HG02852 (cell line): ENCODE results near the gene GRIK4.
"Not testable (repeated sequence)": the region's sequence is repeated elsewhere in the genome, so short reads cannot be mapped to it uniquely, and the experiment has no call there.

Experiments
- ATAC-seq: cut with Tn5 transposase; IDR thresholded peaks from one replicate; pipeline ENCODE4 v1.9.1; 2021; ENCODE audit warnings: mild to moderate bottlenecking, moderate library complexity; ENCODE audit not compliant: unreplicated experiment

The GRIK4 gene

DNA sequence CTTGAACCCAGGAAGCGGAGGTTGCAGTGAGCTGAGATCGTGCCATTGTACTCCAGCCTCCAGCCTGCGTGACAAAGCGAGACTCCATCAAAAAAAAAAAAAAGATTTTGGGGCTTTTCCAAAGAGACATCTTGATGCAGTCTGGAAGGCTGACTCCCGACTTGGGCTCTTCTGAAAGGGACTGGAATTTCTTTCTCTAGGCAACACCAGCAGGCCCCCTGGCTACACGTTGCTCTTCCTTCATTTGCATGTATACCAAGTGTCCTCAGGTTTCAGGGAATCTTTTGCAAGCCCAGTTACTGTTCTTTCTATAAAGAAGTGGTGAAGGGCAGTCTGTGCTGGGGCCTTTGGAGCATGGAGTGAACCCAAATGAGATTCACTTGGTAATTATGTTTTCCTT, 211.0 kb downstream of the GRIK4 start:
- no peak for ATAC-seq

DNA sequence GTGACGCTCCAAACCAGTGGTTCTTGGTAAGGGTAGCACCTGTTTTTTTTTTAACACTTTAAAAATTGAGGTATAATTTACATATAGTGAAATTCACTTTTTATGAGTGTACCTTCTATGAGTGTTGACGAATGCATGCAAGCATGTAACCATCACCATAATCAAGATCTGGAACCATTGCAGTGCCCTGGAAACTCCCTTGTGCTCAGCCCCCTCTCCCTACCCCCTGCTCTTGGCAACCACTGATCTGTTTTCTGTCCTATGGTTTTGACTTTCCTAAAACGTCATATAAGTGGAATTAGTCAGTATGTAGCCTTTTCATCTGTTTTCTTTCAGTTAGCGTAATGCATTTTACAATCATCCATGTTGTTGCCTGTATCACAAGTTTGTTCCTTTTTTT, 212.2 kb downstream of the GRIK4 start:
- no peak for ATAC-seq

DNA sequence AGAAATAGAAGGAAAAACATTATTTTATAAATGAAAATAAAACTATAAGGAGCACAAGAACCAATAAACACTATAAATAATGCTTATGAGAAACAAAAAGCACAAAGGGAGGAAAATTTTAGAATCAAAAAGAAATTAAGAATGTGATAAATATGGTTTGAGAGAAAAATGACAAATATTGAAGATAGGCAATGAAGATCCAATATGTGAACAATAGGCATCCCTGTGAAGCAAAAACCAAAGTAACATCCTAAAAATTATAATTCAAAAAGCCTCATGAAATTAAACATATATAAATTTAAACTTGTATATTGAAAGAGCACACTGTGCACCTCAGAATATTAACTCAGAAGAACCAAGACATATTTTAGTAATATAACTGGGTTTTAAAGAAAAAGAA, 216.2 kb downstream of the GRIK4 start:
- ATAC-seq: no peak

DNA sequence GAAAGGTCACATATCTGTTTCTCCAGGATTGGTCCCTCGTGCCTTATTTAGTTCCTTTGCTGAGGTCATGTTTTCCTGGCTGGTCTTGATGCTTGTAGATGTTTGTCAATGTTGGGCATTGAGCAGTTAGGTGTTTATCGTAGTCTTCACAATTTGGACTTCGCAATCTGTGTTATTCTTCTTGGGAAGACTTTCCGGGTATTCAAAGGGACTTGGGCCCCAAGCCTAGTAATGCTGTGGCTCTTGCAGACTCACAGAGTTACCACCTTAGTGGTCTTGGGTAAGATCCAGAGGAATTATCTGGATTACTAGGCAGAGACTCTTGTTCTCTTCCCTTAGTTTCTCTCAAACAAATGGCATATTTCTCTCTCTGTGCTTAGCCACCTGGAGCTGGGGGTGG, 223.5 kb downstream of the GRIK4 start:
- no peak for ATAC-seq

DNA sequence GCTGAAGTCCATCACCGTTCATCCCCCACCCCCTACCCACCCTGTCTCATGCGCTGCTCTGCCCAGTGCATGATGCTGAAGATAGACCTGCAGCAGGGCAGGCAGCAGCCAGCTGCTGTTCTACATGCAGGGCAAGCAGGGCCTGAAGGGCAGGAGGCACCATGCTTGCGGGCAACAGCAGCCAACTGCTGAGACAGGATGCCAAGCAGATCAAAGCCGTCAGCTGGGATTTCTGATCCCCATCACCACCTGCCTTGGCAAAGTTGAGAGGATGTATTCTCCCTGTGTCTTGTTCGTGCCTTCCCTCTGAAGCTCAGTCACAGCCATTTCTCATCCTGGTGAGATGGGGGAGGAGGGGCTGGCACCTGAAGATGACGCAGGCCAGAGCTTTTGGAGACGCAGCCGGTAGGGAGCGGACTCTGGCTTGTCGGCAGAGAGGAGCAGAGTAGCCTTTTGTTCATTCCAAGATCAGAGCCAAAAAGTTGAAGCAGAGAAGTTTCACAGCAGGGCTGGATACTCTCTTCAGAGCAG, 227.0 kb downstream of the GRIK4 start:
- ATAC-seq: no peak

DNA sequence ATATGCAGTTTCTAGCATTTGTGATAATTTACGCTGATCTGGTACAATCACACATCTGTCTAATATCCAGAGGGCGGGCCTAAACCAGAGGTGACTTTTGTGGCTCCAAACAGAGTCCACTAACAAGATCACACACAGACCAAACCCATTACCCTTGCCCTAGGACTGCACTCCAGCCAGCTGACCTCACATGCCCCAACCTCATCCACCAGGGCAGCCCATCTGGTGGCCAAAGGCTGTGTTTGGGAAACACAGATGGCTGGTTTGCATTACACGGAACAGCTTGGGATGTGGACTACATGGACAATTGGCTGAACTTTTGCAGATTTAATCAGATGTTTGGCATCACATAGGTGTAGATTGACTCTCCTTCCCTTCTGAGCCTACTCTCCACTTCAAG, 228.2 kb downstream of the GRIK4 start:
- ATAC-seq: no peak

DNA sequence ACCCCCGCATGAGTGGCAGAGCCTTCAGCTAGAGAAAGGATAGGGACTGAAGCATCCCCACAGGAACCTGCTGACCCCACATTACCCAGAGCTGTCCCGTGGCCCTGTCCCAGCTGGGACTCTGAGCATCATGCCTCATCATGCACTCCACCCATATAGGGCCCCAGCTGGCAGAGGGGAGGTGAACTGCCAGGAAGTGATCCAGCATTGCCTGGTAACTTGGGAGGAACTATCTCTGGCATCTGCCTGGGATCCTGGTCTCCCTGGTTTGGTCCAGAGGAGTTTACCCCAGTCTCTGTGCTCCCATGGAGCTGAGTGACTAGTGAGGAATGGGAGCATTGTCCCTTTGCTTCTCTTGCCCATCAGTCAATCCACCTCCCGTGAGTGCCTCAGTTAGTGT, 228.8 kb downstream of the GRIK4 start:
- no peak for ATAC-seq

DNA sequence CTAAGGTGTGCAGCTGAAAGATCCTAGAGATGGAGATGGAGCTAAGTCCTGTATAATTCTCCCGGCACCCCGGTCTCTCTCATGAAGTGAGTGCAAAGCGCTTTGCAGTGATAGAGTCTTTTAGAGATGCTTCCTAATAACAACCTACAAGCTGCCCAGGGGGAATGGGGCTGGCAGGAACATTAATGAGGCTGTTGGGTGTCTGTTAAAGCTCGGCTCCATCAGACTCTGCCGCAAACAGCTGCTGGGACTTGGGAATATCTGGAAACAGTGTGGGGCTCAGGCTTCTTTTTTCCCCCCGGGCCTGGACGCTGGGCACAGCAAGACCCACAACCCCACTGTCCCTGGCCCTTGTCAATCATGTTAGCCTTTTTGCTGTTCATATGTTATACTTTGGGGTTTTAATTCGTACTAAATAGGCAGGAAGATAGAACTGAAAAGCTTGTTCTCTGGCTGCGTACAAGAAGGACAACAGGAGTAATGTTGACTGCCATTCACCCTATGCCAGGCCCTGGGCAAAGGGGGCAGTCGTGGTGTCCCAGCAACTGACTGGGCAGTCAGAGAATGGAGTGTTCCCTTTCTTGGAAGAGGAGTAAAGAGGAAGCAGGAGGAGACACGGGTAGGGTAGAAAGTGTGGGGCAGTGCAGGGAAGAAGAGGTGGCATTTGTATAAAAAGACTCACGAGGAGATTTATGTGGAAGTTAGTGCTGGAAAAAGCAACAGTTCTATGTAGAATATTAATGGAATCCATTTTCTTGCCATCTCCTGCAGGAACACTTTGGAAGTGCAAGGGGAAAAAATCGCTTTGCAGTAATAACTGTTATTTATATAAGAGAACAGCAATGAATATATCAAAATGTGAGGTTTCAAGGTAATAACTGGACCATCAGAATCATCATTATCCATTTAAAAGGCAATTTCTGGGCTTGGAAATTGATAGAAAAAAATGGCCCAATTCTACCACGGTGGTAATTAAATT, 232.8 kb downstream of the GRIK4 start:
- ATAC-seq: no peak

DNA sequence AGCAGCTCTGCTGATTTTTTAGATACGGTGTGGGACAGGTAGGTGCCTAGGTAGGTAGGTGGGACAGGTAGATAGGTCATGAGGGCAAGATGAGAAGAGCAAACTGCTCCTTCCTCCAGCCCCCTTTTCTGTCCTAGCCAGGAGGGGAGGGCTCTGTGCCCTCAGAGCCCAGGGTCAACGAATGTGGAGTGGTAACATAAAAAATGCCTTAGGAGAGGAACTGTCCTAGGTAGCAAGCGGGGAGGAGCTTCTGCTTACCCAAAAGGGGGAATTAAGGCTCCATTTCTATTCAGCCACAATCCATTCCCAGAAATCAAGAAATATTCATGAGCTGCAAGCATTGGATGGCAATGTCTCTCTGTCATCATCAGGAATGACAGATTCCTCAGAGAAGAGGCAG, 234.8 kb downstream of the GRIK4 start:
- ATAC-seq: no peak

DNA sequence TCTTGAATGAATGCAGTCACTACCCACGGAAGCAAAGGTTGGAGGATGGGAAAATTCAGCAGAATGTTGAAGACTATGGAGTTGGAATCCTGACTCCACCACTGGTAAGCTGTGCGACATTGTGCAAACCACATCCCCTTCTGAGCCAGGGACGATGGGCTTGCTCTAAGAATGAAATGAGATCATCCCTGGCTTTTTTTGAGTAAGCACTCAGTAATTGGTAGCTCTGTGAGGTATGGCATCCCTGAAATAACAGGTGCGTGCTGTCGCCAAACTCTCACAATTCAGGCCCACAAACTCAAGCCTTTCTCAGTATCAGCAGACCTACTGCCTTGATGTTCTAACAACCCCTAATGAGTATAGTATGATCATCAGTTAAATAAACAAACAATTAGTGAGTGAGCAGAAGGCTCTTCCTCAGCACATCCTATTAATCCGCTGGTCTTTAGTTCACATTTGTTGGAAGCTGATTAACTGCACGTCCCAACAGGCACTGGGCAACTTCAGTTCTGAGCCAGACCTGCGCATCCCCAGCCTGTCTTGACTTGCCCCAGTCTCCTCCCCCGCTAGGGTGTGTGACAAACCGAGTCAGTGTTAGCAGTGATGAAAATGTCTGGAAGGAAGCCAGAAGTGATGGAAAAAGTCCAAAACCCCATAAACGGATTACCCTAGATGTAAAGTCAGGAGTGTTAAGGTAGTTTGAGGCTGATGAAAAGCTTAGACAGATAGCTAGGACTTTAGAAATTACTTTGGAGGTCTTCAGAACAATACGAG, 235.5 kb downstream of the GRIK4 start:
- no peak for ATAC-seq

DNA sequence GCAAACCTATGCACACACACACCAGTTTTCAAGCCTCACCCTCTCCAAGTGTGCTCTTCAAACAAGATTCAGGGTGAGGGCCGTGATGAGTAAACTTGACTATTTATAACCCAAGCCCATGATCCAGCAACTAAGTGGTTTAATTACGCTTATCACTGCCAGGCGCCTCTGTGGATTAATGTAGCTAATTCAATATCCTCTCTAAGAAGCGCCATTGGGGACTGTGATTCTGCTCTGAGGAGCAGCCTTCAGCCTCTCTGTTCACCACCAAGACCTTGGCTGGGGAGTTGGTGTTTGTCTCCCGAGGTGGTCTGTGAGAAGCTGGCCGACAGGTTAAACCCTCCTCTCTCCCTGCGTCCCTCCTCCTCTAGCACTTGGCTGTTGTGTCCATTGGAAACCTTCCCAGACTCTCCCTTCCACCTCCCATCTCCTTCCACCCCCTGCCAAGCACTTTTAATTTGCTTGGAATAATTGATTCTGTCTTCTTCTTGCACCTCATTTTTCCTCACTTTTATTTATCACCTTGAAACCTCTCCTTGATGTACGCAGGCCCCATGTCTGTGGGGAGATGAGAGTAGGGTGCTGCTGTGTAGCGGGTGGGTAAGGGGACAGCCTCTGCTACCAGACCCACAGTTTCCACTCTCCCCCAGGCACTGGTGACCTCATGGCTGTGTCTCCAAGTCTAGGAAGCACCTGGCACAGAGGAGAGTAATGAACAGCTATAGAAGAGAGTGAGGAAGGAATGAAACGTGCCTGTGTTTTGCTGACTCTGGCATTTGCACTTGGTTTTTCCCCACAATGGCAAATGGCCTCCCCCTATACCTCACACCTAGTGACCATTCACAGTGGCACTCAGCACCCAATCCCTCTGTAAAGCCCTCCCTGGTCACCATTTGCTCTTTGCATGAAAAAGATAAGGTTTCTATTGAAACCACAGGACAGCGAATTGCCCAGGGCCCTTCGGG, 236.6 kb downstream of the GRIK4 start:
- no peak for ATAC-seq

DNA sequence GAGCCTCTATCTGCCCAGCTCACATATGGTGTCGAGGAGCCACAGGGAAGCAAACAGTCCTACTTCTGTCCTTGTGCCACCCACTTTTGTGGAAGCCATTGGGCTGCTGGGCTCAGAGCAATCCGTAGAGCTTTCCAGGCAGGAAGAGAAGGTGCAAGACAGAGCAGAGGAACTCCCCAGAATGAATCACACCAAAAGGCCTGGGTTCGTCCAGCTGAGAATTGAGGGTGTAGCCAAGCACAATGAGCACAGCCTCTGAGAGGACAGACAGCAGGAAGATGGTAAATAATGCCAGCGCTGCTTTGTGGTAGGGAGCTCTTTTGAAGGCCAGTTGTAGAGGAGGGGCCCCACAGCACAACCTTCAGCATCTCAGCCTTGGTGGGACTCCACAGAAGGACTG, 237.8 kb downstream of the GRIK4 start:
- no peak for ATAC-seq

DNA sequence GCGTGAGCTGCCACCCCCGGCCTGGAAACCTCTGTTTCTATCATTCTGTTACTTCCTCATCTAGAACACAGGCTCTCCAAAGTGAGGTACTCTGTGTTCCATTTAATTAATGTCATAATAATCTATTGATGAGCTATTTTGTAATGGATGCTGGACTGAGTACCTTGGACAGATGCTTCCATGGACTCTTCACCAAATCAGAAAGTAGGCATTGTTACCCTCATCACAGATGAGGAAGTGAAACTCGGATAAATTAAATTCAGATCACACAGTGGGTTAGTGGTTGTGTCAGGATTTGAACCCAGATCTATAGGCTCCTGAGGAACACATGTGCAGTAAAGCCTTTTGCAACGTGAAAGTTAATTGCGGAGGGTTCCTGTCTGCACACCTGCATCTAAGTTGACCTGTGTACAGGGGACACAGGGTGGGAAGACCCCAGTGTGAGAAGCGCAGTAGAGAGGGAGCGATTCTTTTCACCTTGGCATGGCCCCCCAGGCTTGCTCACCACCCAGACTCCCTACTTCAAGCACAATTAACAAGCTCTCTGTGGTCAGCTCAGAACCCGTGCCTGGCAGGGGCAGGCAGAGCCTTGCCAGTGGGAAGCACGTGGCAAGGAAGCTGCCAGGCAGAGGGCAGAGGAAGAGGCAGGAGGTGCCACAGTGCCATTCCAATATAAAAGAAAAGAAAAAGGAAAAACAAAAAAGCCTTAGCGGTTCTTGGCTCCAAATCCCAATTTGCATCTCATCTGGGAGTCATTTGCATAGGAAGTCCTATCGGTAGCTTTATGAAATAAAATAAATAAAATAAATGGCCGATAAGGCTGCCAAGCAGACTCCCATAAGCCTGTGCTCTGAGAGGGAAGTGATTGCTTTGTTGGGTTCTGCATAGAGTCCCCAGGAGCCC, 239.3 kb downstream of the GRIK4 start:
- ATAC-seq: no peak

DNA sequence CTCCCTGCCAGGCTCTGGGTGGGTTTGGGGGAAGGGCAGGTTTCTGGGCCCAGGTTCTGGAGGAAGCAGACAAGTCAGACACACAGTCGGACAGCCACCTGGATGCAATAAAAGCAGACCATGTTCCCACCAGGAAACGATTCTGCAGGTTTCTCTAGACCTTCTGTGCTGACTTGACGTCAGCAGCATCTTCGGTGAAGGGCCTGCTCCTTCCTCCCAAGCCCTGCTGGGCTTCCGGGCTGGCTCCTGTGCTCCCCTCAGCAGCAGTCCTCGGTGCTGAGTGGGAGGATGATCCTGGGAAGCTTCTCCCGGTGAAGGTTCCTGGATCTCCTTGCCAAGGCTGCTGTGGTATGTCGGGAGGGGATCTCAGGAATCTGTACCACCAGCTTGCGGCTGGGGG, 240.0 kb downstream of the GRIK4 start:
- ATAC-seq: no peak

DNA sequence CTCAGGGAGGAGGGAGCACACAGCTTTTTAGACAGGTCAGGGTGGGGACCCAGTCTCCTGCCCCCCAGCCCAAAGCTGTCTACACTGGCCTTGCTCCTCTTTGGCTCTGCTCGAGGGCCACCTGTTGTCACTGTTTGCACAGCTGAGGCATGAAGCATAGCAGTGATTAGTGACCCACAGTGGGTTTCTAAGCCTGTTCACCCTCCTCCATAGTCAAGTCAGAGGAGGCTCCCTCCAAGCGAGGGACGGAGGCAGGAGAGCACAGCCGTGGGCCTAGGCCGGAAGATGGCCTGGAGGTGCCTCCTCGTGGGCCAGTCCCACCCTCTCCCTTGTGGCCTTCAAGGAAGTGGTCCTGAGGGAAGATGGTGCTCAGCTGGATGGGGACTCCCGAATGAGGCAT, 241.1 kb downstream of the GRIK4 start:
- ATAC-seq: no peak

DNA sequence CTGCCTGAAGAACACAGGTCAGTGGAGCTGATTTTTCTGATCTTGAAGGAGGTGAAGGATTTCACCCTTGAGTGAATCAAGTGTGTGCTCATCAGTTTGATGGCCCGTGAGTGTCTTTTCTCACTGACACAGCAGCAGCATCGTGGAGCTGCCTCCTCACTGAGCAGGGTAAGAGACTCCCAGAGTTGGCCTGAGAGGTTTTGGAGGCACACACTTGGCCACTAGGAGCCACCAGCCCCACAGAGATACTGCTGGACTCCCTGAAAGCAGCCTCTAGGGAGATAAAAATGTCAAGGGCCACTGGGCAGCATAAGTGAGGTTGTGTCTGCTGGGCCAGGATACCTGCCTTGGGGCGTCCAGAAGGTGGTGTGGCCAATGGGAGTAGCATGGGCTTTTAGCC, 245.4 kb downstream of the GRIK4 start:
- no peak for ATAC-seq

DNA sequence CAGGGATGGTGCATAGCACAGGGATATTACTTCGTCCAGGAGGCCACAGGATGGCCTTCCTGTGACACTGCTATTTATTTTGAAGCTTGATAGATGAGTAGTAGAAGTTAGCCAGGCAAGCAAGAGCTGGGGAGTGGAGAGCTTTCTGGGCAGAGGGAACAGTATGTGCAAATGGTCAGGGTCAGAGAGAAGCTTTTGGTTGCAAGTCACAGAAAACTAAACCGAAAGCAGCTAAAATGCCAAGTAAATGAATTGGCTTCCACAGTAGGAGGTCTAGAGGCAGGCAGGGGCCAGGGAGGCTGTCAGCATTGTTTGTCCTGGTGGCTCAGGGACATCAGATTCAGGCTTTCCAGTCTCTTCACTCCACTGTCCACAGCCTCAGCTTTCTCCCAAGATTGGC, 247.5 kb downstream of the GRIK4 start:
- no peak for ATAC-seq

DNA sequence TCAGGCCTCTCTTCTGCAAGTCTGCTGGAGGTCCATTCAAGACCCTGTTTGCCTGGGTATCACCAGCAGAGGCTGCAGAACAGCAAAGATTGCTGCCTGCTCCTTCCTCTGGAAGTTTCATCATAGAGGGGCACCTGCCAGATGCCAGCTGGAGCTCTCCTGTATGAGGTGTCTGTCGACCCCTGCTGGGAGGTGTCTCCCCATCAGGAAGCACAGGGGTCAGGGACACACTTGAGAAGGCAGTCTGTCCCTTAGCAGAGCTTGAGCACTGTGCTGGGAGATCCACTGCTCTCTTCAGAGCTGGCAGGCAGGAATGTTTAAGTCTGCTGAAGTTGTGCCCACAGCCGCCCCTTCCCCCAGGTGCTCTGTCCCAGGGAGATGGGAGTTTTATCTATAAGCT, 254.2 kb downstream of the GRIK4 start:
- not testable (repeated sequence) for ATAC-seq

DNA sequence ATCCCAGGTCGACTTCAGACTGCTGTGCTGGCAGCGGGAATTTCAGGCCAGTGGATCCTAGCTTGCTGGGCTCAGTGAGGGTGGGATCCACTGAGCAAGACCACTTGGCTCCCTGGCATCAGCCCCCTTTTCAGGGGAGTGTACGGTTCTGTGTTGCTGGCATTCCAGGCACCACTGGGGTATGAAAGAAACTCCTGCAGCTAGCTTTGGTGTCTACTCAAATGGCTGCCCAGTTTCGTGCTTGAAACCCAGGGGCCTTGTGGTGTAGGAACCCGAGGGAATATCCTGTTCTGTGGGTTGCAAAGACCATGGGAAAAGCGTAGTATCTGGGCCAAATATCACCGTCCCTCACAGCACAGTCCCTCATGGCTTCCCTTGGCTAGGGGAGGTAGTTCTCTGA, 254.8 kb downstream of the GRIK4 start:
- no peak for ATAC-seq

DNA sequence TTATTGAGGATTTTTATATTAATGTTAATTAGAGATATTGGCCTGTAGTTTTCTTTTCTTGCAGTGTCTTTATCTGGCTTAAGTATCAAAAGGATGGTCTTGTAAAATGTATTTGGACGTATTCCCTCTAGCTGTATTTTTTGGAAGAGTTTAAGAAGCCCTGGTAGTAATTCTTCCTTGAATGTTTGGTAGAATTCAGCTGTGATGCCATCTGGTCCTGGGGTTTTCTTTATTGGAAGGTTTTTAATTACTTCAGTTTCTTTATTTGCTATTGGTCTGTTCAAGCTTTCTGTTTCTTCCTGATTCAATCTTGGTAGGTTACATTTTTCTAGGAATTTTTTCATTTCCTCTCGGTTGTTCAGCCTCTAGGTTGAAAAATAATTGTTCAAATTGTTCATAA, 257.4 kb downstream of the GRIK4 start:
- no peak for ATAC-seq
